Adrenal gland (tissue), 12 donors: ENCODE data around the gene UVSSA. TPM values are rescaled to one million over a fixed set of nuclear protein-coding genes. Genes with fewer than 3 reads are reported as not detected.
"Not testable (repeated sequence)": the region's sequence is repeated elsewhere in the genome, so short reads cannot be mapped to it uniquely, and the experiment has no call there.

ENCODE experiments used
- DNase-seq, 7 donors: peaks; one replicate each; pipeline ENCODE4 v3.0.0-alpha.2; 2019 to 2020
- H3K27ac ChIP-seq, 5 donors: fragments of 200-600 bp; sonication (generic) in 4 of 5; 1 replicate in 3 of 5; 2 replicates in 2 of 5; pipeline versions ENCODE4 v1.5.1 to v1.8.0; 2016 to 2020; ENCODE audit warnings: mild to moderate bottlenecking in 1 of 5
- H3K27me3 ChIP-seq: fragments of 200-600 bp; 2 replicates; pipeline ENCODE4 v1.8.0; 2021
- H3K36me3 ChIP-seq, 2 donors: fragments of 200-600 bp; replicated peaks in 1 of 2; 1 replicate in 1 of 2; 2 replicates in 1 of 2; pipeline versions ENCODE4 v1.5.1 to v1.8.0; 2018 to 2022
- H3K4me1 ChIP-seq, 2 donors: fragments of 200-600 bp; replicated peaks in 1 of 2; 1 replicate in 1 of 2; 2 replicates in 1 of 2; pipeline versions ENCODE4 v1.5.1 to v1.8.0; 2018 to 2021
- H3K4me3 ChIP-seq, 4 donors: fragments of 200-600 bp; sonication (generic) in 3 of 4; one replicate each; pipeline ENCODE4 v1.5.1; 2016 to 2018
- H3K9me3 ChIP-seq, 3 donors: fragments of 200-600 bp; sonication (generic) in 1 of 3; replicated peaks in 1 of 3; 1 replicate in 2 of 3; 2 replicates in 1 of 3; pipeline versions ENCODE4 v1.5.1 to v1.8.0; 2016 to 2021
- POLR2A ChIP-seq, 2 donors: fragments of 450-650 bp; IDR thresholded peaks; one replicate each; pipeline ENCODE4 v1.6.1; 2017; ENCODE audit warnings: antibody characterized with exemption in 2 of 2, mild to moderate bottlenecking in 2 of 2, moderate library complexity in 1 of 2
- WGBS, 4 donors: extraction: QIAGEN DNeasy Blood & Tissue Kit in 2 of 4; methylation state at CpG; one replicate each; pipeline versions ENCODE4 v1.1.5 to v1.1.7; 2013 to 2017; 5-methylcytosine and 5-hydroxymethylcytosine counted together
- intact Hi-C, 2 donors: fragments of 100-400 bp; cut with DNase I; formaldehyde crosslinking; loops; one replicate each; pipeline versions ENCODE4 v1.14.1 to v1.15.0; 2022 to 2023
- polyA plus RNA-seq, 3 donors: library from polyadenylated mRNA; stranded (reverse); fragments of 200-250 nt in 2 of 3; fragments of 350-450 nt in 1 of 3; fragmentation: Illumina TruSeq in 1 of 3; extraction: RNeasy Lipid Tissue Mini Kit (QIAGEN cat#74804) in 1 of 3; gene quantifications; one replicate each; pipeline ENCODE4 v1.2.3, GENCODE V29; 2013 to 2014
- total RNA-seq, 9 donors: library from RNA; depleted of rRNA in 4 of 9; stranded (reverse); fragments of >200 nt in 4 of 9; fragments of 120-200 nt in 1 of 9; fragmentation: NEBNext Ultra II Directional in 1 of 9; extraction: Animal tissue kit (Norgen Biotek cat#: 25700) in 1 of 9; gene quantifications; one replicate each; pipeline versions ENCODE4 v1.1.0 to v1.2.4, GENCODE V29; 2013 to 2023
- TF ChIP-seq, protein P1 (sequence below), 6 experiments: fragments of 450-650 bp in 4 of 6; fragments of 200-600 bp in 2 of 6; sonication (generic) in 1 of 6; IDR thresholded peaks; 1 replicate in 5 of 6; 2 replicates in 1 of 6; pipeline versions ENCODE4 v1.5.1 to v1.8.0; 2016 to 2021; ENCODE audit warnings: antibody characterized with exemption in 6 of 6, mild to moderate bottlenecking in 2 of 6, moderate library complexity in 1 of 6
- donor health status: healthy with polysubstance abuse.
- donor health status: Bipolar disorder and iron deficiency.
- donor health status: DM: yes; HTN: yes; CAD: no.
- donor health status: DM: no; HTN: no; CAD: no.
- donor health status: DM: no; HTN: no; CAD: no.
- donor health status: DM: yes; HTN: yes; CAD: no.

UVSSA gene
- total and polyA plus RNA-seq, 12 donors = 2.9 to 37.4 (median 17.5) TPM

- peaks cover 0 to 48% of the 10 kb centered on the region in 2 donors for H3K36me3 ChIP-seq
- H3K4me3 ChIP-seq = no peak overlapping the region
- DNase-seq = no peak
- peaks cover 0 to 6% of the 10 kb centered on the region in 2 donors for H3K4me1 ChIP-seq
- TF ChIP-seq POLR2A (IDR thresholded peaks at IDR 0.05) = no peak
- peak overlapping the region in 2 of 5 donors; percentile 36 to 52 for H3K27ac ChIP-seq
- intact Hi-C loops = no loop called here
- 82 to 89% (median 84%) methylated on average over 3 to 6 of the region's 6 CpGs for WGBS, 4 donors
- no peaks in the 10 kb centered on the region for H3K9me3 ChIP-seq
- H3K27me3 ChIP-seq = no peaks in the 10 kb centered on the region
Measured at GRCh38 chr4:1334579-1334895, 12.5 kb upstream of the UVSSA start.

DNA sequence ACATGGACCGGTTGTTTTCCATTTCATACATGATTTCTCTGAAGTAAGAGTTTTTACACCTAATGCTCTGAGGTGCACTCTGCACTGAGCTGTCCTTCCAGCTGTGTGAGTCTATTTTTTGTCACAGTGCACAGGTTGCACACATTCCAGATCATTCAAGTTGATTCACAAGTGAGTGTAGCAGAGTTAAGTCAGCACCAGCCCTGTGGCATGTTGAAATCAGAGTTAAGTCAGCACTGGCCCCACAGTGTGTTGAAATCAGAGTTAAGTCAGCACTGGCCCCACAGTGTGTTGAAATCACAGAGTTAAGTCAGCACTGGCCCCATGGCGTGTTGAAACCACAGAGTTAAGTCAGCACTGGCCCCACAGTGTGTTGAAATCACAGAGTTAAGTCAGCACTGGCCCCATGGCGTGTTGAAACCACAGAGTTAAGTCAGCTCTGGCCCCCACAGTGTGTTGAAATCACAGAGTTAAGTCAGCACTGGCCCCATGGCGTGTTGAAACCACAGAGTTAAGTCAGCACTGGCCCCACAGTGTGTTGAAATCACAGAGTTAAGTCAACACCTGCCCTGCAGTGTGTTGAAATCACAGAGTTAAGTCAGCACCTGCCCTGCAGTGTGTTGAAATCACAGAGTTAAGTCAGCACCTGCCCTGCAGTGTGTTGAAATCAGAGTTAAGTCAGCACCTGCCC is 11.7 kb upstream of the UVSSA start:
- intact Hi-C loops, H3K4me3 ChIP-seq, H3K27me3 ChIP-seq, DNase-seq, H3K9me3 ChIP-seq, H3K4me1 ChIP-seq: not testable (repeated sequence)
- H3K27ac ChIP-seq = peak overlapping the region in 2 of 5 donors; percentile 34 to 52
- peaks cover 0 to 56% of the 10 kb centered on the region in 2 donors for H3K36me3 ChIP-seq
- WGBS, 4 donors = 81 to 87% (median 84%) methylated on average over 2 to 4 of the region's 4 CpGs

DNA sequence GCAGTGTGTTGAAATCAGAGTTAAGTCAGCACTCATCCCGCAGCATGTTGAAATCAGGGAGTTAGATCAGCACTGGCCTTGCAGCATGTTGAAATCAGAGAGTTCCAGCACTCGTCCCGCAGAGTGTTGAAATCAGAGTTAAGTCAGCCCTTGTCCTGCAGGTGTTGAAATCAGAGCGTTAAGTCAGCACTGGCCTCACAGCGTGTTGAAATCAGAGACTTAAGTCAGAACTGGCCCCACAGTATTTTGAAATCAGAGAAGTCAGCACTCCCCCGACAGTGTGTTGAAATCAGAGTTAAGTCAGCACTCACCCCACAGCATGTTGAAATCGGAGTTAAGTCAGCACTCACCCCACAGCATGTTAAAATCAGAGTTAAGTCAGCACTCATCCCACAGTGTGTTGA is 10.9 kb upstream of the UVSSA start:
- intact Hi-C loops = no loop called here
- H3K36me3 ChIP-seq = peaks cover 0 to 64% of the 10 kb centered on the region in 2 donors
- DNase-seq = peak in 1 of 7 donors; percentile 42
- H3K27ac ChIP-seq = peak overlapping the region in 2 of 5 donors; percentile 10 to 26
- TF ChIP-seq, protein P1, sequence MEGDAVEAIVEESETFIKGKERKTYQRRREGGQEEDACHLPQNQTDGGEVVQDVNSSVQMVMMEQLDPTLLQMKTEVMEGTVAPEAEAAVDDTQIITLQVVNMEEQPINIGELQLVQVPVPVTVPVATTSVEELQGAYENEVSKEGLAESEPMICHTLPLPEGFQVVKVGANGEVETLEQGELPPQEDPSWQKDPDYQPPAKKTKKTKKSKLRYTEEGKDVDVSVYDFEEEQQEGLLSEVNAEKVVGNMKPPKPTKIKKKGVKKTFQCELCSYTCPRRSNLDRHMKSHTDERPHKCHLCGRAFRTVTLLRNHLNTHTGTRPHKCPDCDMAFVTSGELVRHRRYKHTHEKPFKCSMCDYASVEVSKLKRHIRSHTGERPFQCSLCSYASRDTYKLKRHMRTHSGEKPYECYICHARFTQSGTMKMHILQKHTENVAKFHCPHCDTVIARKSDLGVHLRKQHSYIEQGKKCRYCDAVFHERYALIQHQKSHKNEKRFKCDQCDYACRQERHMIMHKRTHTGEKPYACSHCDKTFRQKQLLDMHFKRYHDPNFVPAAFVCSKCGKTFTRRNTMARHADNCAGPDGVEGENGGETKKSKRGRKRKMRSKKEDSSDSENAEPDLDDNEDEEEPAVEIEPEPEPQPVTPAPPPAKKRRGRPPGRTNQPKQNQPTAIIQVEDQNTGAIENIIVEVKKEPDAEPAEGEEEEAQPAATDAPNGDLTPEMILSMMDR (IDR thresholded peaks at IDR 0.05) = no peak
- TF ChIP-seq POLR2A (IDR thresholded peaks at IDR 0.05) = no peak
- H3K4me3 ChIP-seq = no peak overlapping the region
- WGBS, 4 donors = 68 to 81% (median 73%) methylated on average over 7 of the region's 7 CpGs
- no peaks in the 10 kb centered on the region for H3K27me3 ChIP-seq
- H3K4me1 ChIP-seq = peaks cover 0 to 4% of the 10 kb centered on the region in 2 donors
- no peaks in the 10 kb centered on the region for H3K9me3 ChIP-seq

DNA sequence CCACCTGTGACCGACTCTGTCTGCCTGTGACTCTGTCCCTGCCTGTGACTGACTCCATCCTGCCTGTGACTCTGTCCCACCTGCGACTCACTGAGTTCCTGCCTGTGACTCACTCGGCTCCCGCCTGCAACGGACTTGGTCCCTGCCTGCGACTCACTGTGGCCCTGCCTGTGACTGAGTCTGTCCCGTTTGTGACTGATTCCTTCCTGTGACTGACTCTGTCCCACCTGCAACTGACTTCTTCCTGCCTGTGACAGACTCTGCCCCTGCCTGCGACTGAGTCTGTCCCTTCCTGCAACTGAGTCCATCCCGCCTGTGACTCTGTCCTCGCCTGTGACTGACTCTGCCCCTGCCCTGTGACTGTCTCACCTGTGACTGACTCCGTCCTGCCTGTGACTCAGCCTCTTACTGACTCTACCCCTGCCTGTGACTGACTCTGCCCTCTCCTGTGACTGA is 9.6 kb upstream of the UVSSA start:
- H3K36me3 ChIP-seq = peaks cover 0 to 69% of the 10 kb centered on the region in 2 donors
- H3K4me3 ChIP-seq = no peak overlapping the region
- DNase-seq = peak in 2 of 7 donors; percentile 42 to 63
- H3K27me3 ChIP-seq = no peaks in the 10 kb centered on the region
- no peaks in the 10 kb centered on the region for H3K9me3 ChIP-seq
- intact Hi-C loops = no loop called here
- WGBS, 4 donors = 57 to 73% (median 66%) methylated on average over 5 to 11 of the region's 11 CpGs
- peak overlapping the region in 2 of 5 donors; percentile 34 to 63 for H3K27ac ChIP-seq
- no peak for TF ChIP-seq POLR2A (IDR thresholded peaks at IDR 0.05)
- TF ChIP-seq, protein P1 (IDR thresholded peaks at IDR 0.05) = no peak
- no peaks in the 10 kb centered on the region for H3K4me1 ChIP-seq

DNA sequence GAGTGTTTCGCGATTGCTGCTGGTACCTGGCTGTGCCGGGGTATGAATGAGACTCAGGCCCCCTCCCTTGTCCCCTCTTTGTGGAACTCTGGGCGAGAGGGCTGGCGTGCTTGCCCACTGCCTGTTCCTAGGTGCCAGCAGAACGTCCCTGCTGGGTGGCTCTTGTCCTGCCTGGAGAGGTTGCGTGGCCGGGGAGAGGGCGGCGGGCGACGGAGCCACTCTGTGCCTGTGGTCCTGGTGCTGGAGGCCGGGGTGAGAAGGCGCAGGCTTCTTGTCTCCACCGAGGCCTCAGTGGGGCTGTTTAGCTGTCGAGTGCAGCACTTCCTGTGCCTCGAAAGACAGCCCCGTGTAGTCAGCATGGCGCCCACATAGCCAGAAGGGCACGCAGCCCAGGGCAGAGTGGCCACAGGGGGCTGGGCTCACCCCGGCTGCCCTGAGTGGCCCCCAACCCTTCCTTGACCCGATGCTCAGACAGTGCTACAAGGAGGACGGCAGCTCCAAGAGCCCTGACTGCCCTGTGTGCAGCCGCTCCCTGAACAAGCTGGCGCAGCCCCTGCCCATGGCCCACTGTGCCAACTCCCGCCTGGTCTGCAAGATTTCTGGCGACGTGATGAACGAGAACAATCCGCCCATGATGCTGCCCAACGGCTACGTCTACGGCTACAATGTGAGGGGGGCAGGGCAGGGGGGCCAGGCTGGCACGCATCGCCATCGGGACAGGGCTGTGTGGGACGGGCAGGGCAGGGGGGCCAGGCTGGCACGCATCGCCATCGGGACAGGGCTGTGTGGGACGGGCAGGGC is 8.9 kb upstream of the UVSSA start:
- TF ChIP-seq, protein P1 (IDR thresholded peaks at IDR 0.05) = no peak
- TF ChIP-seq POLR2A (IDR thresholded peaks at IDR 0.05) = no peak
- H3K27ac ChIP-seq = peak overlapping the region in 2 of 5 donors; percentile 34 to 63
- no peaks in the 10 kb centered on the region for H3K4me1 ChIP-seq
- H3K27me3 ChIP-seq = no peaks in the 10 kb centered on the region
- DNase-seq = no peak
- no peaks in the 10 kb centered on the region for H3K9me3 ChIP-seq
- no peak overlapping the region for H3K4me3 ChIP-seq
- intact Hi-C loops = no loop called here
- 86 to 100% (median 96%) methylated on average over 2 to 41 of the region's 41 CpGs for WGBS, 4 donors
- H3K36me3 ChIP-seq = peaks cover 0 to 61% of the 10 kb centered on the region in 2 donors
